BE2C (cell line): ENCODE results near the gene RALBP1.

Experiments
- DNase-seq: peaks from one replicate; pipeline ENCODE4 v3.0.0-alpha.2; 2020
- H3K27me3 ChIP-seq: fragments of 250-450 bp; sonication (Bioruptor Pico); 2 replicates; pipeline ENCODE4 v1.5.1; 2020; ENCODE audit warnings: mild to moderate bottlenecking
- H3K36me3 ChIP-seq: fragments of 250-450 bp; sonication (Bioruptor Pico); 2 replicates; pipeline ENCODE4 v1.5.1; 2020; ENCODE audit warnings: mild to moderate bottlenecking
- H3K4me1 ChIP-seq: fragments of 250-450 bp; sonication (Bioruptor Pico); 2 replicates; pipeline ENCODE4 v1.5.1; 2020
- H3K4me3 ChIP-seq: 2 replicates; pipeline ENCODE4 v1.5.1; 2011; ENCODE audit warnings: low read depth, low read length
- H3K9me3 ChIP-seq: fragments of 250-450 bp; sonication (Bioruptor Pico); 2 replicates; pipeline ENCODE4 v1.5.1; 2020
- TF ChIP-seq, protein P1 (sequence below): IDR thresholded peaks from 2 replicates; pipeline ENCODE4 v1.5.1; 2012; ENCODE audit warnings: mild to moderate bottlenecking, low read depth, low read length

Gene RALBP1

GRCh38 chr18:9494778-9495331 lies 19.5 kb downstream of the RALBP1 start:
- no peaks in the 10 kb centered on the region for H3K36me3 ChIP-seq
- no peak for DNase-seq
- TF ChIP-seq, protein P1, sequence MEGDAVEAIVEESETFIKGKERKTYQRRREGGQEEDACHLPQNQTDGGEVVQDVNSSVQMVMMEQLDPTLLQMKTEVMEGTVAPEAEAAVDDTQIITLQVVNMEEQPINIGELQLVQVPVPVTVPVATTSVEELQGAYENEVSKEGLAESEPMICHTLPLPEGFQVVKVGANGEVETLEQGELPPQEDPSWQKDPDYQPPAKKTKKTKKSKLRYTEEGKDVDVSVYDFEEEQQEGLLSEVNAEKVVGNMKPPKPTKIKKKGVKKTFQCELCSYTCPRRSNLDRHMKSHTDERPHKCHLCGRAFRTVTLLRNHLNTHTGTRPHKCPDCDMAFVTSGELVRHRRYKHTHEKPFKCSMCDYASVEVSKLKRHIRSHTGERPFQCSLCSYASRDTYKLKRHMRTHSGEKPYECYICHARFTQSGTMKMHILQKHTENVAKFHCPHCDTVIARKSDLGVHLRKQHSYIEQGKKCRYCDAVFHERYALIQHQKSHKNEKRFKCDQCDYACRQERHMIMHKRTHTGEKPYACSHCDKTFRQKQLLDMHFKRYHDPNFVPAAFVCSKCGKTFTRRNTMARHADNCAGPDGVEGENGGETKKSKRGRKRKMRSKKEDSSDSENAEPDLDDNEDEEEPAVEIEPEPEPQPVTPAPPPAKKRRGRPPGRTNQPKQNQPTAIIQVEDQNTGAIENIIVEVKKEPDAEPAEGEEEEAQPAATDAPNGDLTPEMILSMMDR = no peak
- no peak overlapping the region for H3K4me3 ChIP-seq
- H3K27me3 ChIP-seq = no peaks in the 10 kb centered on the region
- no peaks in the 10 kb centered on the region for H3K4me1 ChIP-seq
- H3K9me3 ChIP-seq = no peaks in the 10 kb centered on the region

GRCh38 chr18:9495465-9495864 lies 20.2 kb downstream of the RALBP1 start:
- Histone ChIP-seq H3K9me3 (no peaks in the 10 kb centered on the region), H3K4me3 (no peak overlapping the region), H3K36me3 (no peaks in the 10 kb centered on the region), H3K27me3 (no peaks in the 10 kb centered on the region), H3K4me1 (no peaks in the 10 kb centered on the region)
- no peak for DNase-seq
- TF ChIP-seq, protein P1 = no peak

- Histone ChIP-seq H3K27me3 (no peaks in the 10 kb centered on the region), H3K36me3 (no peaks in the 10 kb centered on the region), H3K4me1 (no peaks in the 10 kb centered on the region), H3K4me3 (no peak overlapping the region), H3K9me3 (no peaks in the 10 kb centered on the region)
- DNase-seq = no peak
- TF ChIP-seq, protein P1 = no peak
Observed at GRCh38 chr18:9495916-9496705, 20.8 kb downstream of the RALBP1 start.

GRCh38 chr18:9506046-9506792 lies 30.9 kb downstream of the RALBP1 start:
- TF ChIP-seq, protein P1 = no peak
- H3K36me3 ChIP-seq = no peaks in the 10 kb centered on the region
- no peak for DNase-seq

GRCh38 chr18:9507565-9508088 lies 32.3 kb downstream of the RALBP1 start:
- no peak overlapping the region for H3K4me3 ChIP-seq
- H3K27me3 ChIP-seq = no peaks in the 10 kb centered on the region
- H3K9me3 ChIP-seq = no peaks in the 10 kb centered on the region
- H3K4me1 ChIP-seq = no peaks in the 10 kb centered on the region
- no peak for DNase-seq
- TF ChIP-seq, protein P1 = no peak
- H3K36me3 ChIP-seq = no peaks in the 10 kb centered on the region

More at GRCh38 chr18:9506046-9506792, 30.9 kb downstream of the RALBP1 start:
- Histone ChIP-seq H3K27me3 (no peaks in the 10 kb centered on the region), H3K9me3 (no peaks in the 10 kb centered on the region), H3K4me3 (no peak overlapping the region), H3K4me1 (no peaks in the 10 kb centered on the region)
